A549 treated with AZD9567 at 1 μM for 4 hours (cell line): ENCODE measurements around the gene TMEM35A. TPM values are rescaled to one million over a fixed set of nuclear protein-coding genes. Genes with fewer than 3 reads are reported as not detected.

Experiments
- total RNA-seq: library from RNA; stranded (reverse); fragments of 200-300 nt; extraction: Qiagen RNA extraction; gene quantifications from 5 replicates; pipeline ENCODE4 v1.2.3, GENCODE V29; 2022; ENCODE audit not compliant: insufficient read depth

The TMEM35A gene
- not detected in 5 replicates for total RNA-seq

GRCh38 chrX:101078716-101079598 lies at the start of gene TMEM35A:
TSS of gene TMEM35A (plus strand) at chrX:101078879. CDS start at chrX:101079003, 124 bp downstream.

GRCh38 chrX:101051549-101052302 lies 27.0 kb upstream of the TMEM35A start, which contains the start of gene TRMT2B:
TSS of gene TRMT2B (minus strand) at chrX:101052111. CDS start at chrX:101042289, 9,822 bp downstream.

GRCh38 chrX:101097546-101098453 lies 19.1 kb downstream of the TMEM35A start, which contains the start of gene CENPI:
TSS of gene CENPI (plus strand) at chrX:101098204. CDS start at chrX:101101071, 2,867 bp downstream.

Other genes with a start within 250 kb of the TMEM35A start
- 0.06 to 0.18 TPM (median 0.10 TPM) in 4 of 5 replicates, not detected in the other for gene NOX1, start 204.5 kb upstream of the TMEM35A start, total RNA-seq
- 0.52 to 0.82 TPM (median 0.68 TPM) in 5 replicates for gene XKRX, start 150.0 kb upstream of the TMEM35A start, total RNA-seq
- 0.11 to 0.13 TPM in 2 of 5 replicates, not detected in the others for gene ARL13A, start 109.2 kb upstream of the TMEM35A start, total RNA-seq
- gene TRMT2B, start 26.8 kb upstream of the TMEM35A start, total RNA-seq, result 9.2 to 14.7 TPM (median 13.7 TPM) in 5 replicates
- 9.5 to 23.0 TPM (median 13.1 TPM) in 5 replicates for gene CENPI, start 19.3 kb downstream of the TMEM35A start, total RNA-seq
- 0.22 to 0.30 TPM (median 0.27 TPM) in 4 of 5 replicates, not detected in the other for gene DRP2, start 140.9 kb downstream of the TMEM35A start, total RNA-seq
- 0.09 to 0.27 TPM (median 0.13 TPM) in 4 of 5 replicates, not detected in the other for gene TAF7L, start 212.5 kb downstream of the TMEM35A start, total RNA-seq